Myocyte (in vitro differentiated cells): ENCODE measurements around the gene WFIKKN2. TPM values are rescaled to one million over a fixed set of nuclear protein-coding genes. Genes with fewer than 3 reads are reported as not detected.

ENCODE experiments used
- DNase-seq: peaks from one replicate; pipeline ENCODE4 v3.0.0-alpha.2; 2012; ENCODE audit warnings: low read depth
- total RNA-seq: library from RNA; depleted of rRNA; stranded (reverse); fragments of >200 nt; gene quantifications from 2 replicates; pipeline ENCODE4 v1.2.3, GENCODE V29; 2014

The WFIKKN2 gene
- total RNA-seq, 1 donor from 2014 or later: 0.43 TPM

DNA sequence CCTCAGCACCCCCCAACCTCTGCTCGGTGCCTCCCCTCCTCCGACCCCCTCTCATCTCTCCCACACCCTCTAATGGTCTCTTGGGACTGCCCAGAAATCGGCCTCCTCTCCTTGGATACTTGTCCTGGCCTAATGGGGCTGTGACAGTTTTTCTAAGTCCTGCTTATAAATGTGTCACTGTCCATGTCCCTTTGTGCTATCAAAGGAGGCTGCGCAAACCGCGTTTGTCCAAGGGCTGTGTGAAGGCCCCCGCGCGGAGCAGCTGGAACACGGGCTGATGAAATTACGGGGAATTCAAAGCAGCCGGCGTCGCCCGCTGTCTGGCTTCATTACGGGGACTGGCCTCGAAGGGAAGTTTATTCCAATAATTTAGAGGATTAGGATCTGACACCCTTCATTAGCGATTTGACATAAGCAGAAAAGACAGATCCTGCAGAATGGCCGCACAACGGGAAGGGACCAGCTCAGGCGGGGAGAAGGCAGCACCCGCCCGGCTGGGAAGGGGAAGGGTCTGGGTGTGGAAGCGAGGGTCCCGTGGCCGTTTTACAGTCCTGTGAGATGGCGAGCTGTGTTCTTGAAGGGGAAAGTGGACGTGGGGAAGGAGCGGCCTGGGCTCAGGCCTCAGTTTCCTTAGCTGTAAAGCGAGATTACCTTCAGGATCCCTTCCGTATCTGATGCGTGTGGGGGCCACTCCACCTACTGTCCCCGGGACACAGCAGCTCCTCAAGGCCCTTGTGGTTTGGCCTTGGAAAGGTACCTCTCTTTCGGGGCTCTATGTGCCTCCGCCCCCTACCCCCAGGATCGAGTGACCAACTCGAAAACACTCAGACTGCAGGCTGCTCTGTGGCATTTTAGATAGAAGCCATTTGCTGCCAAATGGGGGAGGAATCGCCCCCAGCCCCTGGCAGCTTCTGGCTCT, 1.6 kb upstream of the WFIKKN2 start:
- DNase-seq: no peak

GRCh38 chr17:50834429-50835300, 721 bp upstream of the WFIKKN2 start:
- DNase-seq: peak; percentile 94

GRCh38 chr17:50836826-50837225, 1.4 kb downstream of the WFIKKN2 start:
- DNase-seq: no peak

- peak; percentile 96 for DNase-seq
Observed at GRCh38 chr17:50837286-50837979, 2.0 kb downstream of the WFIKKN2 start.

DNA sequence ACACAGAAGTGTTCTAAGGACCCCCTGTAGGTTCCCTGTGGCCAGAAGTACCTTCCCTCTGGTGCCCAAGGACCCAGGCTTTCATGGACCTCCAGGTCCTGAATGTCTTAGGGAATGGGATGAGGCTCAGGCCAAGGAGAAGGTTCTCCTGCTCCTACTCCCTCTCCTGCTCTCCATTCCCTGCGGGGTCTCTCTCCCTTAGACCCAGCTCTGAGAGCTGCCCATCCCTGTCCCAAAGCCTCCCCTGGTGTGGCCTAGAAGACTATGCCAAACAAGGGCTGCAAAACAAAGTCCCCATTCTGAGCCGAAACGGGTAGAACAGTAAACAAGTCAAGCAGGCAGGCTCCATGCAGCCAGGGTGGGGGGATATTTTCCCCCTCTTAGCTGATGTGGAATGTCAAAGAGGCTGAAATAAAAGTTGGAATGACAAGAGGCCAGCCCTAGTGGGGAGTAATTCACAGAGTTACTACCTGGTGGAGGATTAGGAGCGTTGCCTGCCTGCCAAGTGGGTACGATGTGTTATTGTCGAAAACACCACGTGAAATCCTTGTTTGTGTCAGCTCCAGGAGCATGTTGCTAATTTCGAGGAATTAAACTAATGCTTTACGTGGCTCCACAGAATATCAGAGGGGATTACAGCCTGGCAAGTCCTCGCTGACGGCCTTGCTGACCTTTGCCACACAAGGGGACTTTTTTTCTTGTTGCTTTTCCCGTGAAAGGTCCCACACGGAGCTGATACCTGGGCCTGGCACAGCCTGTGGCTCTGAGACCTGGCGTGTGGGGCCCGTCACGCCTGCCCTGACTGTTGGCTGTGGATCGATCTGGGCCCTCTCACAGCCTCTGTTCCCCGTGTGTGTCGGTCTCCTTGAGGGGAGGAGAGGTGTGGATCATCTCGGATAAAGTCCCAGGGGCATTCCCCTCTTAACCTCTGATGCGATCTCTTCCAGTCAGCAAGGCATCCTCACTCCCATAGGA, 2.9 kb downstream of the WFIKKN2 start:
- no peak for DNase-seq

DNA sequence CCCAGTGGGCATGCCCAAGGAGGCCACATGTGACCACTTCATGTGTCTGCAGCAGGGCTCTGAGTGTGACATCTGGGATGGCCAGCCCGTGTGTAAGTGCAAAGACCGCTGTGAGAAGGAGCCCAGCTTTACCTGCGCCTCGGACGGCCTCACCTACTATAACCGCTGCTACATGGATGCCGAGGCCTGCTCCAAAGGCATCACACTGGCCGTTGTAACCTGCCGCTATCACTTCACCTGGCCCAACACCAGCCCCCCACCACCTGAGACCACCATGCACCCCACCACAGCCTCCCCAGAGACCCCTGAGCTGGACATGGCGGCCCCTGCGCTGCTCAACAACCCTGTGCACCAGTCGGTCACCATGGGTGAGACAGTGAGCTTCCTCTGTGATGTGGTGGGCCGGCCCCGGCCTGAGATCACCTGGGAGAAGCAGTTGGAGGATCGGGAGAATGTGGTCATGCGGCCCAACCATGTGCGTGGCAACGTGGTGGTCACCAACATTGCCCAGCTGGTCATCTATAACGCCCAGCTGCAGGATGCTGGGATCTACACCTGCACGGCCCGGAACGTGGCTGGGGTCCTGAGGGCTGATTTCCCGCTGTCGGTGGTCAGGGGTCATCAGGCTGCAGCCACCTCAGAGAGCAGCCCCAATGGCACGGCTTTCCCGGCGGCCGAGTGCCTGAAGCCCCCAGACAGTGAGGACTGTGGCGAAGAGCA, 4.4 kb downstream of the WFIKKN2 start:
- no peak for DNase-seq

- DNase-seq: no peak
Observed at GRCh38 chr17:50840311-50840851, 5.0 kb downstream of the WFIKKN2 start.

DNA sequence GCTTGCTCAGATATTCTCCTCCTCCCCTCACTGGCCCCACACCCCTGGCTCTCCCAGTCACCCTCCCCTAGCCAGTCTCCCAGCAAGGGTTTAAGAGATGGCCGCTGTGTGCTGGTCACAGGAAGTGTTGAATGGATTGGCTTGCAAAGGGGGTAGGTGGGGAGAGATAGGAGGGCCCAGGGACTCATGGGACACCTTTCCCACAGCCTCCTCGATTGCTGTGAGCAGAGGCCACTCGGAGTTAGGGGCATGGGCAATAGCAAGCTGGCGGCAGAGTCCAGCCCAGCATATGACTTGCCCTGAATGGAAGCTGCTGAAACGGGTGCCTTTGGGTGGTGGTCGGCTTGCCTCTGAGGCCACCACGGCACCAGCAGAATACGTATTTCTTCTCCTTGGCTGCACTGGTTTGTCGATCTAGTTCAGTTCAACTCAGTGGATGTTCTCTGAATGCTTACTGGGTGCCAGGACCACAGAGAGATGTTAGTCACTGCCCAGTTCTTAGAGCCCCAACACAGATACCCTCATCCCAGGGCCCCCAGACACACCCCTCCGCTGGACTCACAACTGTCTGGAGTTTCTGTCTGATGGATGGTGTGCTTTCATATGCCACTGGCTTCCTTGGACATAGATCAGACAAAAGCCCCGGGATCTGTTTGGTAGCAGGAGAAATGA, 6.0 kb downstream of the WFIKKN2 start:
- DNase-seq: no peak

- DNase-seq: peak; percentile 77
Observed at GRCh38 chr17:50841949-50842354, 6.6 kb downstream of the WFIKKN2 start.

DNA sequence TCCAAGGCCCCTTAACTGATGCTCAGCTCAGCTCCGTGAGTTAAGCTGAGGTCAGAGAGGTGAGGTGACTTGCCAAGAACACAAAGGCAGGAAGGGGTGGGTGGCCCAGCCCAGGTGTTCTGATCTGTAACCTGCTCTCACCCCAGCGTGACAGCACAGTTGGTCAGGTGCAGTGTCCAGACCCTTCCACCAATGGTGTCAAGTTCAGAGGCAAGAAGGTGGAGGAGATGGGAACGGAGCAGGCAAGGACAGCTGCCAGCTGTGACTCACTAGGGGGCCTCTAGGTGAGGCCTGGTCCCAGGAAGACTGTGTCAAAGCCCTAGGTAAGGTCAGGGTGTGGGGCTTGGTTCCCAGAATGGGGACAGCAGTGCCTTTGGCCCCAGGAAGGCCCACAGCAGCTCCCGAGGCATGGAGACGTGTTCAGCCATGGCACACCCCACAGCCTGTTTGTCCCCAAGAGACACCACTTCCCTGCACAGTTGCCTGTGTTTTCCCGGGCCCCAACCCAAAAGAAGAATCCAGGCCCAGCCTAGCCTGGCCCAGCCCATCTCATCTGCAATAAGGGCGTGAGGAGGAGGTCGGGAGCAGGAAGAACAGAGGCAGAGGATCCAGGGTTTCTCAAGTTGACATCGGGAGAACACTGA, 7.2 kb downstream of the WFIKKN2 start:
- DNase-seq: no peak

- DNase-seq: no peak
Observed at GRCh38 chr17:50843150-50843905, 7.9 kb downstream of the WFIKKN2 start.

DNA sequence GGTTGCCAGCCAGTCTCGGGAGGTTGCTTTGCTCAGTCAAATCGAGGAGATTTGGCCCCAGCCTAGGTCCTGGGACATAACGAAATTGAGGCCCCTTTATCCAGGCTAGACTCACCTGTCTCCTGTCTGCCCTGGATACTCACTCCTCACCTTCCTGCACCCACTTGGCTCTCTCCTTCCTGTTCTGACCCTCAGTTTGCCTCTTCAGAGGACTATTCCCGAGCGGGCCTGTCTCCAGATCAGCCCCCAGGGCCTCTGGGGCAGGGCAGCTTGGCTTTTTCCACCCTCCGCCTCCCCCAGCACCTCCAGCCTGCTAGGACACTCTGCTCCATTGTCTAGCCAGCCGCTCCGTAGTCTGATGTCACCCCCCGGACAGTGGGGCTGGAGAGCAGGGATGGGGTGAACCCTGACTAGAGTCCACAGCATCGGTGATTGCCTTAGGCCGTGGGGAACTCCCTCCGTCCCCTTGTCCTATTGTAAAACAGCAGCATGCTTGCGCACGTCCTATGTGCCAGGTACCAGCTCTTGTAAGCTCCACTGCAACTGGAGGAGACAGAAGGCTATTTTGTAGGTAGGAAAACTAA, 8.8 kb downstream of the WFIKKN2 start:
- DNase-seq: no peak

GRCh38 chr17:50845240-50846147, 10.1 kb downstream of the WFIKKN2 start:
- DNase-seq: peak; percentile 91

- DNase-seq: peak; percentile 84
Observed at GRCh38 chr17:50847566-50847965, 12.2 kb downstream of the WFIKKN2 start.

DNA sequence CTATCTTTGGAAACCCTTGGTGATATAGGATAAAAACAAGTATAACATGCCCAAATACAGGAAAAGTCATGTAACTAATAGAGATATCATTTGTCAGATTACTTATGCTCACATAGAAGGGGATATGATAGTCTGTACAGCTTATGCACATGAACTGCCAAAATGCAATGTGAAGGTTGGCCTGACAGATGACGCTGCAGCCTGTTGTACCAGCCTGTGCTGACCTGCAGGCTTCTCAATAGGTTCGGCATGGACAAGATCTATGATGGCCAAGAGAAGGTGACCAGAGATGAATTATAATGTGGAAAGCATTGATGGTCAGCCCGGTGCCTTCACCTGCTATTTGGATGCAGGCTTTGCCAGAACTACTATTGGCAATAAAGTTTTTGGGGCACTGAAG, 12.7 kb downstream of the WFIKKN2 start:
- no peak for DNase-seq

GRCh38 chr17:50848711-50849110, 13.3 kb downstream of the WFIKKN2 start:
- no peak for DNase-seq
